NB4 (cell line): ENCODE measurements around the gene SPIN1.

Experiments used
- CTCF ChIP-seq: IDR thresholded peaks from one replicate; pipeline ENCODE4 v1.5.1; 2012; ENCODE audit warnings: low read depth, low read length
- MAX ChIP-seq: IDR thresholded peaks from 2 replicates; pipeline ENCODE4 v1.6.1; 2011; ENCODE audit warnings: low read depth, low read length
- MYC ChIP-seq: IDR thresholded peaks from 2 replicates; pipeline ENCODE4 v1.6.1; 2011; ENCODE audit warnings: low read depth, low read length
- POLR2A ChIP-seq: IDR thresholded peaks from 2 replicates; pipeline ENCODE4 v1.6.1; 2011; ENCODE audit warnings: mild to moderate bottlenecking; ENCODE audit not compliant: insufficient read length; ENCODE audit errors: extremely low read depth

- TF ChIP-seq POLR2A: no peak
- TF ChIP-seq CTCF: no peak
- no peak for TF ChIP-seq MYC
- TF ChIP-seq MAX: no peak
Measured at GRCh38 chr9:88362681-88363080, 25.6 kb upstream of the SPIN1 start.
